OCI-LY3 (cell line): ENCODE data around the gene MAP3K19.

Source experiments
- EZH2phosphoT487 ChIP-seq: fragments of 200-600 bp; shearing (Covaris generic); IDR thresholded peaks from 2 replicates; pipeline ENCODE4 v1.6.1; 2018; ENCODE audit warnings: antibody characterized with exemption, mixed run types, low read depth
- TF ChIP-seq, protein P1 (sequence below): fragments of 200-600, 300-600 bp; sonication (generic); IDR thresholded peaks from 2 replicates; pipeline ENCODE4 v1.5.1; 2014; ENCODE audit warnings: antibody characterized with exemption, low read length, low read depth

- TF ChIP-seq, protein P1, sequence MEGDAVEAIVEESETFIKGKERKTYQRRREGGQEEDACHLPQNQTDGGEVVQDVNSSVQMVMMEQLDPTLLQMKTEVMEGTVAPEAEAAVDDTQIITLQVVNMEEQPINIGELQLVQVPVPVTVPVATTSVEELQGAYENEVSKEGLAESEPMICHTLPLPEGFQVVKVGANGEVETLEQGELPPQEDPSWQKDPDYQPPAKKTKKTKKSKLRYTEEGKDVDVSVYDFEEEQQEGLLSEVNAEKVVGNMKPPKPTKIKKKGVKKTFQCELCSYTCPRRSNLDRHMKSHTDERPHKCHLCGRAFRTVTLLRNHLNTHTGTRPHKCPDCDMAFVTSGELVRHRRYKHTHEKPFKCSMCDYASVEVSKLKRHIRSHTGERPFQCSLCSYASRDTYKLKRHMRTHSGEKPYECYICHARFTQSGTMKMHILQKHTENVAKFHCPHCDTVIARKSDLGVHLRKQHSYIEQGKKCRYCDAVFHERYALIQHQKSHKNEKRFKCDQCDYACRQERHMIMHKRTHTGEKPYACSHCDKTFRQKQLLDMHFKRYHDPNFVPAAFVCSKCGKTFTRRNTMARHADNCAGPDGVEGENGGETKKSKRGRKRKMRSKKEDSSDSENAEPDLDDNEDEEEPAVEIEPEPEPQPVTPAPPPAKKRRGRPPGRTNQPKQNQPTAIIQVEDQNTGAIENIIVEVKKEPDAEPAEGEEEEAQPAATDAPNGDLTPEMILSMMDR: no peak
- TF ChIP-seq EZH2phosphoT487: no peak
Measured at GRCh38 chr2:134954065-134954464, 93.2 kb downstream of the MAP3K19 start.
